ENCODE results near the gene CREM.

The CREM gene

GRCh38 chr10:35133586-35133985 is 6.9 kb downstream of the CREM start:
- no peak for DNase-seq (ENCODE audit: extremely low read depth in 1 of 2, low read depth in 1 of 2)

DNA sequence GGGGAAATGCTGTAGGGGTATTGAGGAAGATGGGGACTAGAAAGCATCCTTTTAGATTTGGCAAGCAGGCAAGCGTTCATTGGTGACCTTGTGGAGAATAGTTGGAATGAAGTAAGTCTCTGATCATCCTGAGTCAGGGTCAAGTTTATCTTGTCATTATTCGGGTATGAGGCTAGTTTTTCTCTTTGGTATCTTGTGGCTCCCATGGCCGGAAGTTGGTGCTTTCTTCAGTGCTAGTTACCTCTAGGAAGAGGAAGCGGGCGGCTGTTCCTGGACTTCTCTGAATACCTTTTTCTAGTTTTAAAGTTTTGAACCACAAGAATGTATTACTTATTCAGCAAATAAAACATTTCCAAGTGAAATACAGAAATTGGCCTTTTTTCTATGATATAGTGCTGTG is 9.2 kb downstream of the CREM start:
- no peak for DNase-seq (ENCODE audit: extremely low read depth in 1 of 2, low read depth in 1 of 2)

- DNase-seq (ENCODE audit: extremely low read depth in 1 of 2, low read depth in 1 of 2): no peak
Measured at GRCh38 chr10:35136263-35136815, 9.7 kb downstream of the CREM start.

DNA sequence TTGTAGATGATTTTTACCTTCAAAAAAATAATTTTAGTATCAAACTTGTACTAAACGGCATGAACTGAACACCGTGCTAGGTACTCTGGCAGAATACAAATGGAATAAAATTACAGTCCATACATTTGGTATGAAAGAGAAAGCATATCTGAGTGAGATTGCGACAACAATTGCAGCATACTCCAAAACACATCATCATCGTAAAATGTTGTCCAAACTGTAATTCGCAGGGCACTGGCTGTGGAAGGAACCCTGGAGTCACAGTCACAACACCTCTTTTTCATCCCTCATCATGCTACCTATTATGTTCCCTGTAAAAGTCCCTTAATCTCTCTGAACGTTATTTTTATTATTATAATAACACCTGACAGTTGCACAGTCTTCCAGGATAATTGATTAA is 13.5 kb downstream of the CREM start:
- no peak for DNase-seq (ENCODE audit: extremely low read depth in 1 of 2, low read depth in 1 of 2)

- no peak for DNase-seq (ENCODE audit: extremely low read depth in 1 of 2, low read depth in 1 of 2)
Measured at GRCh38 chr10:35140727-35141126, 14.1 kb downstream of the CREM start.

DNA sequence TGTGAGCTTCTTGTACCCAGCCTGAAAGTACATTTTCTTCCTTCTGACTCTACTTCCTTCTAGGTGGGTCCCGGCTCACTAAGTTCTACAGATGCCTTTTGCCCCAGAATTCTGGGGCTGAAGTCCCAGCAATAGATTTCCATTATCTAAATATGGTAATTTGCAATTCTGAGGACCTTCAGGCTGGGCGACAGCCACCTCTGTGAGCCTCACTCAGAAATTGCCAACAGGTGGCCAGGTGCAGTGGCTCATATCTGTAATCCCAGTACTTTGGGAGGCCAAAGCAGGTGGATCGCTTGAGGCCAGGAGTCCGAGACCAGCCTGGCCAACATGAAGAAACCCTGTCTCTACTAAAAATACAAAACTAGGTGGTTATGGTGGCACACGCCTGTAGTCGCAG is 23.7 kb downstream of the CREM start:
- DNase-seq (ENCODE audit: extremely low read depth in 1 of 2, low read depth in 1 of 2): no peak

DNA sequence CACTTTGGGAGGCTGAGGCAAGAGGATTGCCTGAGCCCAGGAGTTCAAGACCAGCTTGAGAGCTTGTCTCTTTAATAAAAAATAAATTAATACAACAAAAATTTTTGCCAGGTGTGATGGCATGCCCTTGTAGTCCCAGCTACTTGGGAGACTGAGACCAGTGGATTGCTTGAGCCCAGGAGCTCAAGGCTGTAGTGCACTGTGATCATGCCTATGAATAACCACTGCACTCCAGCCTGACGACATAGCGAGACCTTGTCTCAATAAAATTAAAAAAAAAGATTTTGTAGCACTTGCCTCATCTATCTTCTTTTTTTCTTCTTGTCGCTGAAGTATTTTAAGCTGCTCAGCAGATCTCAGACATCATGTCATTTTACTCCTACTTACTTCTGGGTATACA is 26.3 kb downstream of the CREM start:
- no peak for DNase-seq (ENCODE audit: extremely low read depth in 1 of 2, low read depth in 1 of 2)

GRCh38 chr10:35153716-35154115 is 27.1 kb downstream of the CREM start:
- no peak for DNase-seq (ENCODE audit: extremely low read depth in 1 of 2, low read depth in 1 of 2)

- DNase-seq (ENCODE audit: extremely low read depth in 1 of 2, low read depth in 1 of 2): no peak
Measured at GRCh38 chr10:35160743-35161142, 34.1 kb downstream of the CREM start.

- DNase-seq (ENCODE audit: extremely low read depth in 1 of 2, low read depth in 1 of 2): no peak
Measured at GRCh38 chr10:35161906-35162305, 35.3 kb downstream of the CREM start.

DNA sequence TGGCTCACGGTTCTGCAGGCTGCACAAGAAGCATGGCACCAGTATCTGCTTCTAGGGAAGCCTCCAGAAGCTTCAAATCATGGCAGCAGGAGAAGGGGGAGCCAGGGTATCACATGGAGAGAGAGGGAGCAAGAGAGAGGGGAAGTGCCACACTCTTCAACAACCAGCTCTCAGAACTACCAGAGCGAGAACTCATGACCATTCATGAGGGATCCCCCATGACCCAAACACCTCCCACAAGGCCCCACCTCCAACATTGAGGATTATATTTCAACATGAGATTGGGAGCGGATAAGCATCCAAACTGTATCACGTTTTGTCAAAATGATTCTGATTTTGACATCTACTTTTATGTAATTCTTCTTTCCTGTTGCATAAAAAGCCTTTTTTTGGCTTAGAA is 38.5 kb downstream of the CREM start:
- no peak for DNase-seq (ENCODE audit: extremely low read depth in 1 of 2, low read depth in 1 of 2)

- no peak for DNase-seq (ENCODE audit: extremely low read depth in 1 of 2, low read depth in 1 of 2)
Measured at GRCh38 chr10:35165811-35166210, 39.2 kb downstream of the CREM start.

- no peak for DNase-seq (ENCODE audit: extremely low read depth in 1 of 2, low read depth in 1 of 2)
Measured at GRCh38 chr10:35166607-35167006, 40.0 kb downstream of the CREM start.

GRCh38 chr10:35167342-35167741 is 40.7 kb downstream of the CREM start:
- DNase-seq (ENCODE audit: extremely low read depth in 1 of 2, low read depth in 1 of 2): no peak

- no peak for DNase-seq (ENCODE audit: extremely low read depth in 1 of 2, low read depth in 1 of 2)
Measured at GRCh38 chr10:35172146-35172545, 45.5 kb downstream of the CREM start.

GRCh38 chr10:35172574-35172973 is 45.9 kb downstream of the CREM start:
- no peak for DNase-seq (ENCODE audit: extremely low read depth in 1 of 2, low read depth in 1 of 2)

DNA sequence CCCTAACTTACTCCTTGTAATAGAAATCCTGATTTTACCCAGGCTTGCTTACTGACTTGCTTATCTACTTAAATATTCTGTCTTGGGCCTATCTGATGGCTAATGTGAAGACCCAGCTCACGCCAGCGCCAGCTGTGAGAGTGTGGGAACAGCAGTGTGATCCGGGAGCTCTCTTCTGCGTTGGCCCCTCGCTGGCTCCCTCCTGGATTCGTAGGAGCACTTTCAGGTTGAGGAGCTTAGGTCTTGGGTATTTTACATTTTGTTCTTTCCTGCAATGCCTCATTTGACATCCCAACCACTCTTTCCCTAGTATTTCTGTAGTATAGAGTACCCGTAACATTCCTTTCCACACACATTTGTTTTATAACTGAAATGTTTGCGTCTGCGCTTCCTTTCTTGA is 51.7 kb downstream of the CREM start:
- DNase-seq (ENCODE audit: extremely low read depth in 1 of 2, low read depth in 1 of 2): no peak

GRCh38 chr10:35182631-35183510 is 56.2 kb downstream of the CREM start:
- DNase-seq (ENCODE audit: extremely low read depth in 1 of 2, low read depth in 1 of 2): no peak

DNA sequence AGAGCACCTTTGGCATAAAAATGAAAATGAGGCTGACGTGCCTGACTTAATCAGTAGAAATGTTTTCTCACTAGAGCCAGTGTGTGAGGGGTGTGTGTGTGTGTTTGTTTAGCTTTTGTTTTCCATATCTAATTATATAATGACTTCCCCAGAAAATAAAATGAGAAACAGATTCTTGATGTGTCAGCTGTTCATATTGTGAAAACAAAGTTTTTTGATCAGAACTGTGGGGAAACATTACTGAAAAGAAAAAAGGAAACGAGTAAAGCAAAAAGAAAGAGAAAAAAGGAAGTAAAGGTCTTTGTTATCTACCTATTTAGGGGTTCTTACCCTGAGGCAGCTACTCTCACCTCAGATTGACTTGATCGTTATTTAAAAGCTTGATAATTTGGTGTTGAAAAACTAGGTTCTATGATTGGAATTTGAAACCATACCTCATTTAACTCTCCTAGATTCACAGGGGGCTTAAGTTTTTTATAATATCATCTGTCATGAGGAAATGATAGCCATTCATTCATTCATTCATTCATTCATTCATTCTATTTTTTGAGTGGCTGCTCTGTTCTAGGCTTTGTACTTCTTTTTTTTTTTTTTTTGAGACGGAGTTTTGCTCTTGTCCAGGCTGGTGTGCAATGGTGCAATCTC is 58.0 kb downstream of the CREM start:
- DNase-seq (ENCODE audit: extremely low read depth in 1 of 2, low read depth in 1 of 2): no peak

DNA sequence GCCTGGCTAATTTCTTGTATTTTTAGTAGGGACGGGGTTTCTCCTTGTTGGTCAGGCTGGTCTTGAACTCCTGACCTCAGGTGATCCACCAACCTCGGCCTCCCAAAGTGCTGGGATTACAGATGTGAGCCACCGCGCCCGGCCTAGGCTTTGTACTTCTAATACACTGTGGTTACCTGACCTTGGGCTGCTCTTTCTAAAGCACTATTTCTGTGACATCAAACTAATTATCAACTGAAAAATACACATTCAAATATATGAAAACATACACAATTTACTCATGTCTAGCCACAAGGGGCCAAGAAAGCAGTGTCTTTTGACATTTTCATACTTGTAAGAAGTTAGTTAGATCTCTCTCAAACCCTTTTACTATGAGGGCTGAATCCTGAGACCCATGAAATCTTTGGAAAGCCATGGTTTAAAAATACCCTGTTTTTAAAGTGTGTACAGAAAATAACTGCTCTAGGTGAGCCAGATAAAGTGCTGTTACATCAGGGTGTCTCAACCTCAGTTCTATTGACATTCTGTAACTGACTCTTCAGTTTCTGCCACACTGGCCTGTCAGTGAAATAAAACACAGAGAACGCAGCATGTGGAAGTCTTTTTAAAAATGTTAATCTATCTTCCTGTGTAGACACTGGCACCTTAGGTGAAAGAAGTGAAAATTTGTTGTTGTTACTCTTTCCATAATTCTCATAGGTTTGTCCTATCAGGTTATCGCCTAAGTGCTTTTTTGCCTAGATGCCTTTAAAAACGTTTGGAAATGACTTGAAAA is 58.8 kb downstream of the CREM start:
- DNase-seq (ENCODE audit: extremely low read depth in 1 of 2, low read depth in 1 of 2): no peak

GRCh38 chr10:35188954-35189353 is 62.3 kb downstream of the CREM start:
- DNase-seq (ENCODE audit: extremely low read depth in 1 of 2, low read depth in 1 of 2): no peak
